PC-9 (cell line): ENCODE results near the gene MRC2. TPM values are rescaled to one million over a fixed set of nuclear protein-coding genes. Genes with fewer than 3 reads are reported as not detected.

Source experiments
- BruUV-seq: library from RNA; stranded (reverse); fragments of 400-500 nt; replicated peaks from 2 replicates; lab custom pipeline; 2021; lab: Mats Ljungman, UMichigan
- CTCF ChIA-PET: fragments of 300-600 bp; sonication (Branson Sonifier 250); formaldehyde crosslinking; loops from one replicate; lab custom pipeline; 2022; ENCODE audit warnings: antibody characterized with exemption; lab: Charles Lee
- POLR2A ChIA-PET: fragments of 300-600 bp; sonication (Branson Sonifier 250); formaldehyde crosslinking; loops from one replicate; lab custom pipeline; 2022; ENCODE audit warnings: antibody characterized with exemption; ENCODE audit not compliant: unreplicated experiment; lab: Charles Lee
- DNase-seq, 2 experiments: peaks; one replicate each; pipeline versions ENCODE4 v3.0.0 to v3.0.0-alpha.2; 2015 to 2022; ENCODE audit warnings: mixed read lengths in 1 of 2
- H2AFZ ChIP-seq: fragments of 200-600 bp; sonication (generic); 2 replicates; pipeline ENCODE4 v1.8.1; 2017; ENCODE audit warnings: antibody characterized with exemption
- H3F3A ChIP-seq: fragments of 200-600 bp; sonication (generic); 2 replicates; pipeline ENCODE4 v1.8.1; 2017; ENCODE audit warnings: antibody characterized with exemption, mild to moderate bottlenecking, low read depth; ENCODE audit not compliant: insufficient read depth
- H3K27ac ChIP-seq: fragments of 200-600 bp; sonication (generic); 2 replicates; pipeline ENCODE4 v1.6.1; 2016; ENCODE audit warnings: mixed run types
- H3K27me3 ChIP-seq: fragments of 200-600 bp; sonication (generic); 2 replicates; pipeline ENCODE4 v1.6.1; 2016; ENCODE audit warnings: low read depth, mixed run types; ENCODE audit not compliant: insufficient read depth
- H3K36me3 ChIP-seq: fragments of 200-600 bp; sonication (generic); 2 replicates; pipeline ENCODE4 v1.6.1; 2016; ENCODE audit warnings: low read depth, mixed run types
- H3K4me1 ChIP-seq: fragments of 200-600 bp; sonication (generic); replicated peaks from 2 replicates; pipeline ENCODE4 v1.6.1; 2016; ENCODE audit warnings: mixed run types; ENCODE audit not compliant: insufficient read depth
- H3K4me2 ChIP-seq: fragments of 200-600 bp; sonication (generic); 2 replicates; pipeline ENCODE4 v1.6.1; 2017; ENCODE audit warnings: mixed run types
- H3K4me3 ChIP-seq: fragments of 200-600 bp; sonication (generic); 2 replicates; pipeline ENCODE4 v1.6.1; 2016; ENCODE audit warnings: mixed run types
- H3K79me2 ChIP-seq: fragments of 200-600 bp; sonication (generic); 2 replicates; pipeline ENCODE4 v1.6.1; 2017; ENCODE audit warnings: low read depth, mixed run types
- H3K9me2 ChIP-seq: fragments of 200-600 bp; sonication (generic); 2 replicates; pipeline ENCODE4 v1.8.1; 2017; ENCODE audit warnings: mild to moderate bottlenecking; ENCODE audit not compliant: insufficient read depth
- H3K9me3 ChIP-seq: fragments of 200-600 bp; sonication (generic); 2 replicates; pipeline ENCODE4 v1.8.1; 2016; ENCODE audit warnings: low read depth; ENCODE audit not compliant: insufficient read depth
- H4K20me1 ChIP-seq: fragments of 200-600 bp; sonication (generic); 2 replicates; pipeline ENCODE4 v1.8.1; 2017; ENCODE audit not compliant: insufficient read depth
- CTCF ChIP-seq: fragments of 200-600 bp; sonication (generic); conservative IDR thresholded peaks from 2 replicates; pipeline ENCODE4 v1.6.1; 2017; ENCODE audit warnings: mixed run types, antibody characterized with exemption, mild to moderate bottlenecking, moderate library complexity
- EZH2 ChIP-seq: fragments of 200-600 bp; sonication (generic); IDR thresholded peaks from 2 replicates; pipeline ENCODE4 v1.8.0; 2017; ENCODE audit warnings: antibody characterized with exemption, low read depth
- intact Hi-C: fragments of 100-400 bp; cut with micrococcal nuclease; formaldehyde crosslinking; loops from one replicate; pipeline ENCODE4 v1.10.0; 2022; ENCODE audit not compliant: unreplicated experiment
- total RNA-seq: library from RNA; stranded (reverse); gene quantifications from 2 replicates; pipeline ENCODE4 v1.2.3, GENCODE V29; 2021

MRC2 gene
- total RNA-seq, 1 experiment from 2014 or later, result 1.0 TPM

GRCh38 chr17:62700964-62701705 lies 73.7 kb downstream of the MRC2 start:
- TF ChIP-seq CTCF (no peak), EZH2 (no peak)
- H4K20me1 ChIP-seq, result no peaks in the 10 kb centered on the region
- POLR2A ChIA-PET, result no interaction called here
- DNase-seq, result no peak
- H3K36me3 ChIP-seq, result no peaks in the 10 kb centered on the region
- CTCF ChIA-PET, result interaction anchor here (0.6 kb wide), 1 partner anchor 108 kb away, joined by 3 read pairs; no protein-coding TSS in a partner anchor
- no peak overlapping the region for H3K4me2 ChIP-seq
- peaks cover 21% of the 10 kb centered on the region for H3K4me1 ChIP-seq
- H3K9me3 ChIP-seq, result no peaks in the 10 kb centered on the region
- no peaks in the 10 kb centered on the region for H3K9me2 ChIP-seq
- no TSS peak for BruUV-seq
- no peak overlapping the region for H3K27ac ChIP-seq
- peaks cover 24% of the 10 kb centered on the region for H3F3A ChIP-seq
- no peaks in the 10 kb centered on the region for H3K27me3 ChIP-seq
- H2AFZ ChIP-seq, result no peak overlapping the region
- peaks cover 18% of the 10 kb centered on the region for H3K79me2 ChIP-seq
- intact Hi-C loops, result loop anchor here (10.0 kb wide), 1 partner anchor 194 kb away; no protein-coding TSS in a partner anchor
- H3K4me3 ChIP-seq, result no peak overlapping the region

GRCh38 chr17:62701706-62702085 lies 74.2 kb downstream of the MRC2 start:
- H4K20me1 ChIP-seq, result no peaks in the 10 kb centered on the region
- H3K4me3 ChIP-seq, result no peak overlapping the region
- no peaks in the 10 kb centered on the region for H3K36me3 ChIP-seq
- no peaks in the 10 kb centered on the region for H3K9me2 ChIP-seq
- BruUV-seq, result no TSS peak
- H3K27me3 ChIP-seq, result no peaks in the 10 kb centered on the region
- no peak for TF ChIP-seq CTCF
- no peak for TF ChIP-seq EZH2
- intact Hi-C loops, result loop anchor here (10.0 kb wide), 1 partner anchor 193 kb away; no protein-coding TSS in a partner anchor
- H3F3A ChIP-seq, result peaks cover 24% of the 10 kb centered on the region
- peaks cover 23% of the 10 kb centered on the region for H3K79me2 ChIP-seq
- DNase-seq, result no peak
- H3K9me3 ChIP-seq, result no peaks in the 10 kb centered on the region
- no peak overlapping the region for H2AFZ ChIP-seq
- peaks cover 26% of the 10 kb centered on the region for H3K4me1 ChIP-seq
- CTCF ChIA-PET, result interaction anchor here (0.6 kb wide), 1 partner anchor 107 kb away, joined by 3 read pairs; no protein-coding TSS in a partner anchor
- H3K4me2 ChIP-seq, result no peak overlapping the region
- no peak overlapping the region for H3K27ac ChIP-seq
- POLR2A ChIA-PET, result no interaction called here

GRCh38 chr17:62702746-62703260 lies 75.3 kb downstream of the MRC2 start:
- Histone ChIP-seq H3K79me2 (peaks cover 34% of the 10 kb centered on the region), H3K4me3 (no peak overlapping the region; the same call in 1 of the 2 replicates), H3K9me2 (no peaks in the 10 kb centered on the region), H3F3A (peaks cover 24% of the 10 kb centered on the region), H3K4me1 (peaks cover 29% of the 10 kb centered on the region), H3K27me3 (no peaks in the 10 kb centered on the region), H3K4me2 (peak overlapping the region; percentile 96), H3K27ac (peak overlapping the region; percentile 89), H3K9me3 (0 out of 2 replicates have a peak, but pooled peaks cover 4% of the 10 kb centered on the region), H3K36me3 (peaks cover 6% of the 10 kb centered on the region; the same call in 1 of the 2 replicates), H4K20me1 (no peaks in the 10 kb centered on the region), H2AFZ (no peak overlapping the region)
- POLR2A ChIA-PET, result interaction anchor here (0.6 to 0.7 kb wide), 3 partner anchors 102 to 399 kb away, joined by 3 to 10 read pairs (median 4); no protein-coding TSS in a partner anchor
- intact Hi-C loops, result loop anchor here (1.0 to 10.0 kb wide), 3 partner anchors 117 to 703 kb away; no protein-coding TSS in a partner anchor
- CTCF ChIA-PET, result interaction anchor here (0.6 kb wide), 1 partner anchor 30 kb away, joined by 3 read pairs; no protein-coding TSS in a partner anchor
- BruUV-seq, result no TSS peak
- TF ChIP-seq EZH2, result no peak
- TF ChIP-seq CTCF, result no peak
- no peak for DNase-seq
